ENCODE measurements around the gene CNGA3. TPM values are rescaled to one million over a fixed set of nuclear protein-coding genes. Genes with fewer than 3 reads are reported as not detected.
A peak's percentile ranks its signal among the peaks of the same experiment; 100 is the strongest.

CNGA3 gene
- total and polyA plus RNA-seq, 2 donors (not counting 1 experiment from before 2014, with no cell fraction given) = under 0.01 TPM; not detected in 1

GRCh38 chr2:98324181-98324580 lies 22.1 kb upstream of the CNGA3 start:
- Histone ChIP-seq H3K36me3 (ENCODE audit: control insufficient read depth, insufficient read depth, low read length) (no peaks in the 10 kb centered on the region), H3K27ac (ENCODE audit: insufficient read depth, low read length) (no peak overlapping the region), H4K20me1 (ENCODE audit: control insufficient read depth, extremely low read depth, insufficient read depth, low read length) (no peaks in the 10 kb centered on the region), H3K9ac (ENCODE audit: insufficient read depth, low read length) (no peak overlapping the region), H2AFZ (ENCODE audit: low read length) (no peak overlapping the region), H3K4me2 (ENCODE audit: extremely low read depth, insufficient read depth, low read length) (no peak overlapping the region), H3K4me3 (replicated peaks in 1 of 4; ENCODE audit: control extremely low read depth in 1 of 4, insufficient read depth in 1 of 4, low read depth in 3 of 4, low read length in 4 of 4) (no peak overlapping the region), H3K27me3 (ENCODE audit: control insufficient read depth, insufficient read depth, low read length) (no peaks in the 10 kb centered on the region), H3K9me3 (ENCODE audit: control insufficient read depth, insufficient read depth, low read depth, low read length) (no peaks in the 10 kb centered on the region), H3K79me2 (ENCODE audit: control insufficient read depth, insufficient read depth, low read length) (no peaks in the 10 kb centered on the region), H3K4me1 (ENCODE audit: control insufficient read depth, extremely low read depth, insufficient read depth, low read length) (no peaks in the 10 kb centered on the region)
- TF ChIP-seq CTCF (conservative IDR thresholded peaks at IDR 0.05 in 1 of 2, IDR thresholded peaks at IDR 0.05 in 1 of 2; ENCODE audit: low read depth in 1 of 2, low read length in 2 of 2) = no peak
- TF ChIP-seq EZH2 (IDR thresholded peaks at IDR 0.05; ENCODE audit: low read length, missing control alignments) = no peak
- peak; percentile 51 to 54 for DNase-seq (ENCODE audit: low read depth in 2 of 2)

- no peak overlapping the region for H2AFZ ChIP-seq (ENCODE audit: low read length)
- no peak overlapping the region for H3K4me3 ChIP-seq (replicated peaks in 1 of 4; ENCODE audit: control extremely low read depth in 1 of 4, insufficient read depth in 1 of 4, low read depth in 3 of 4, low read length in 4 of 4)
- no peaks in the 10 kb centered on the region for H3K9me3 ChIP-seq (ENCODE audit: control insufficient read depth, insufficient read depth, low read depth, low read length)
- no peaks in the 10 kb centered on the region for H4K20me1 ChIP-seq (ENCODE audit: control insufficient read depth, extremely low read depth, insufficient read depth, low read length)
- no peaks in the 10 kb centered on the region for H3K27me3 ChIP-seq (ENCODE audit: control insufficient read depth, insufficient read depth, low read length)
- H3K4me2 ChIP-seq (ENCODE audit: extremely low read depth, insufficient read depth, low read length) = no peak overlapping the region
- no peak overlapping the region for H3K9ac ChIP-seq (ENCODE audit: insufficient read depth, low read length)
- H3K4me1 ChIP-seq (ENCODE audit: control insufficient read depth, extremely low read depth, insufficient read depth, low read length) = no peaks in the 10 kb centered on the region
- H3K27ac ChIP-seq (ENCODE audit: insufficient read depth, low read length) = no peak overlapping the region
- TF ChIP-seq EZH2 (IDR thresholded peaks at IDR 0.05; ENCODE audit: low read length, missing control alignments) = no peak
- TF ChIP-seq CTCF (conservative IDR thresholded peaks at IDR 0.05 in 1 of 2, IDR thresholded peaks at IDR 0.05 in 1 of 2; ENCODE audit: low read depth in 1 of 2, low read length in 2 of 2) = no peak
- DNase-seq (ENCODE audit: low read depth in 2 of 2) = no peak
- no peaks in the 10 kb centered on the region for H3K36me3 ChIP-seq (ENCODE audit: control insufficient read depth, insufficient read depth, low read length)
- no peaks in the 10 kb centered on the region for H3K79me2 ChIP-seq (ENCODE audit: control insufficient read depth, insufficient read depth, low read length)
These were observed 18.5 kb upstream of the CNGA3 start for GRCh38 chr2:98327776-98328175.

GRCh38 chr2:98329549-98329948 lies 16.7 kb upstream of the CNGA3 start:
- DNase-seq (ENCODE audit: low read depth in 2 of 2) = no peak
- H3K9ac ChIP-seq (ENCODE audit: insufficient read depth, low read length) = no peak overlapping the region
- no peak overlapping the region for H2AFZ ChIP-seq (ENCODE audit: low read length)
- no peak overlapping the region for H3K4me3 ChIP-seq (replicated peaks in 1 of 4; ENCODE audit: control extremely low read depth in 1 of 4, insufficient read depth in 1 of 4, low read depth in 3 of 4, low read length in 4 of 4)
- H3K4me1 ChIP-seq (ENCODE audit: control insufficient read depth, extremely low read depth, insufficient read depth, low read length) = peaks cover 2% of the 10 kb centered on the region
- no peak for TF ChIP-seq CTCF (conservative IDR thresholded peaks at IDR 0.05 in 1 of 2, IDR thresholded peaks at IDR 0.05 in 1 of 2; ENCODE audit: low read depth in 1 of 2, low read length in 2 of 2)
- no peak for TF ChIP-seq EZH2 (IDR thresholded peaks at IDR 0.05; ENCODE audit: low read length, missing control alignments)
- no peaks in the 10 kb centered on the region for H3K36me3 ChIP-seq (ENCODE audit: control insufficient read depth, insufficient read depth, low read length)
- H3K9me3 ChIP-seq (ENCODE audit: control insufficient read depth, insufficient read depth, low read depth, low read length) = no peaks in the 10 kb centered on the region
- H3K4me2 ChIP-seq (ENCODE audit: extremely low read depth, insufficient read depth, low read length) = no peak overlapping the region
- no peak overlapping the region for H3K27ac ChIP-seq (ENCODE audit: insufficient read depth, low read length)
- H4K20me1 ChIP-seq (ENCODE audit: control insufficient read depth, extremely low read depth, insufficient read depth, low read length) = no peaks in the 10 kb centered on the region
- H3K27me3 ChIP-seq (ENCODE audit: control insufficient read depth, insufficient read depth, low read length) = no peaks in the 10 kb centered on the region
- no peaks in the 10 kb centered on the region for H3K79me2 ChIP-seq (ENCODE audit: control insufficient read depth, insufficient read depth, low read length)

Data from fibroblast of lung (primary cell).